Measurements from ENCODE around the gene UBXN7.

UBXN7 gene

GRCh38 chr3:196341137-196341536 is 91.1 kb downstream of the UBXN7 start:
- no peaks in the 10 kb centered on the region for H3K27me3 ChIP-seq (replicated peaks; ENCODE audit: control insufficient read depth, insufficient read depth, low read length)
- H3K4me3 ChIP-seq (replicated peaks; ENCODE audit: low read depth, low read length), result no peak overlapping the region
- H3K36me3 ChIP-seq (ENCODE audit: control insufficient read depth, insufficient read depth, low read length), result no peaks in the 10 kb centered on the region
- no peak for TF ChIP-seq CTCF (IDR thresholded peaks at IDR 0.05; ENCODE audit: insufficient read depth, low read length, poor library complexity, severe bottlenecking)
- no peak for DNase-seq (ENCODE audit: extremely low read depth, insufficient read length)

- DNase-seq (ENCODE audit: extremely low read depth, insufficient read length), result no peak
- no peaks in the 10 kb centered on the region for H3K27me3 ChIP-seq (replicated peaks; ENCODE audit: control insufficient read depth, insufficient read depth, low read length)
- H3K36me3 ChIP-seq (ENCODE audit: control insufficient read depth, insufficient read depth, low read length), result no peaks in the 10 kb centered on the region
These were observed 91.8 kb downstream of the UBXN7 start for GRCh38 chr3:196340466-196340865.

GRCh38 chr3:196339493-196340254 is 92.6 kb downstream of the UBXN7 start:
- no peaks in the 10 kb centered on the region for H3K27me3 ChIP-seq (replicated peaks; ENCODE audit: control insufficient read depth, insufficient read depth, low read length)
- no peaks in the 10 kb centered on the region for H3K36me3 ChIP-seq (ENCODE audit: control insufficient read depth, insufficient read depth, low read length)
- DNase-seq (ENCODE audit: extremely low read depth, insufficient read length), result no peak
- TF ChIP-seq CTCF (IDR thresholded peaks at IDR 0.05; ENCODE audit: insufficient read depth, low read length, poor library complexity, severe bottlenecking), result no peak
- H3K4me3 ChIP-seq (replicated peaks; ENCODE audit: low read depth, low read length), result no peak overlapping the region

More at GRCh38 chr3:196340466-196340865, 91.8 kb downstream of the UBXN7 start:
- no peak for TF ChIP-seq CTCF (IDR thresholded peaks at IDR 0.05; ENCODE audit: insufficient read depth, low read length, poor library complexity, severe bottlenecking)
- H3K4me3 ChIP-seq (replicated peaks; ENCODE audit: low read depth, low read length), result no peak overlapping the region

- no peak for TF ChIP-seq CTCF (IDR thresholded peaks at IDR 0.05; ENCODE audit: insufficient read depth, low read length, poor library complexity, severe bottlenecking)
- no peak overlapping the region for H3K4me3 ChIP-seq (replicated peaks; ENCODE audit: low read depth, low read length)
- no peaks in the 10 kb centered on the region for H3K27me3 ChIP-seq (replicated peaks; ENCODE audit: control insufficient read depth, insufficient read depth, low read length)
- no peaks in the 10 kb centered on the region for H3K36me3 ChIP-seq (ENCODE audit: control insufficient read depth, insufficient read depth, low read length)
- DNase-seq (ENCODE audit: extremely low read depth, insufficient read length), result no peak
These were observed 93.2 kb downstream of the UBXN7 start for GRCh38 chr3:196339044-196339443.

GRCh38 chr3:196336319-196337145 is 95.7 kb downstream of the UBXN7 start:
- Histone ChIP-seq H3K27me3 (replicated peaks; ENCODE audit: control insufficient read depth, insufficient read depth, low read length) (no peaks in the 10 kb centered on the region), H3K4me3 (replicated peaks; ENCODE audit: low read depth, low read length) (no peak overlapping the region), H3K36me3 (ENCODE audit: control insufficient read depth, insufficient read depth, low read length) (no peaks in the 10 kb centered on the region)
- no peak for TF ChIP-seq CTCF (IDR thresholded peaks at IDR 0.05; ENCODE audit: insufficient read depth, low read length, poor library complexity, severe bottlenecking)
- no peak for DNase-seq (ENCODE audit: extremely low read depth, insufficient read length)
